CD14-positive monocyte (primary cell): ENCODE measurements around the gene TSPYL2. TPM values are rescaled to one million over a fixed set of nuclear protein-coding genes. Genes with fewer than 3 reads are reported as not detected.

ENCODE experiments used
- DNase-seq, 3 donors: peaks; one replicate each; pipeline ENCODE4 v3.0.0-alpha.2; 2011 to 2022
- H2AFZ ChIP-seq: 2 replicates; pipeline ENCODE4 v1.6.0; 2012; ENCODE audit warnings: mild to moderate bottlenecking, low read depth, low read length, inconsistent platforms; ENCODE audit not compliant: insufficient read depth, poor library complexity, severe bottlenecking
- H3K27ac ChIP-seq, 2 donors: 1 replicate in 1 of 2; 2 replicates in 1 of 2; pipeline ENCODE4 v1.5.1; 2012 to 2013; ENCODE audit warnings: low read length in 2 of 2, control low read depth in 1 of 2, inconsistent platforms in 1 of 2, low read depth in 1 of 2, mild to moderate bottlenecking in 1 of 2
- H3K27me3 ChIP-seq, 2 donors: one replicate each; pipeline versions ENCODE4 v1.6.0 to v1.6.1; 2011 to 2013; ENCODE audit warnings: low read length in 2 of 2; ENCODE audit not compliant: control insufficient read depth in 2 of 2, insufficient read depth in 2 of 2
- H3K36me3 ChIP-seq, 2 donors: replicated peaks in 1 of 2; 1 replicate in 1 of 2; 2 replicates in 1 of 2; pipeline versions ENCODE4 v1.5.1 to v1.6.1; 2012 to 2013; ENCODE audit warnings: low read length in 2 of 2, control low read depth in 1 of 2, inconsistent platforms in 1 of 2, mild to moderate bottlenecking in 1 of 2; ENCODE audit not compliant: insufficient read depth in 2 of 2, control insufficient read depth in 1 of 2
- H3K4me1 ChIP-seq, 2 donors: 1 replicate in 1 of 2; 2 replicates in 1 of 2; pipeline versions ENCODE4 v1.5.1 to v1.6.1; 2012 to 2013; ENCODE audit warnings: low read length in 2 of 2, control low read depth in 1 of 2, inconsistent platforms in 1 of 2, mild to moderate bottlenecking in 1 of 2, moderate library complexity in 1 of 2; ENCODE audit not compliant: insufficient read depth in 2 of 2, control insufficient read depth in 1 of 2
- H3K4me2 ChIP-seq: replicated peaks from 2 replicates; pipeline ENCODE3; 2012; ENCODE audit warnings: low read length, moderate library complexity, mild to moderate bottlenecking; ENCODE audit not compliant: poor library complexity, severe bottlenecking; ENCODE audit errors: extremely low read depth
- H3K4me3 ChIP-seq, 3 experiments: fragments of 200-600 bp in 1 of 3; sonication (generic) in 1 of 3; replicated peaks in 1 of 3; 1 replicate in 2 of 3; 2 replicates in 1 of 3; pipeline ENCODE4 v1.5.1; 2011 to 2013; ENCODE audit warnings: low read length in 3 of 3, mild to moderate bottlenecking in 3 of 3, control low read depth in 2 of 3, low read depth in 2 of 3, inconsistent platforms in 1 of 3, moderate library complexity in 1 of 3
- H3K79me2 ChIP-seq: 2 replicates; pipeline ENCODE4 v1.6.0; 2012; ENCODE audit warnings: mild to moderate bottlenecking, control low read depth, inconsistent platforms, low read length, moderate library complexity; ENCODE audit not compliant: insufficient read depth
- H3K9ac ChIP-seq: 2 replicates; pipeline ENCODE4 v1.6.0; 2017; ENCODE audit warnings: low read length, mild to moderate bottlenecking; ENCODE audit not compliant: insufficient read depth, poor library complexity, severe bottlenecking
- H3K9me3 ChIP-seq, 2 donors: replicated peaks in 1 of 2; 1 replicate in 1 of 2; 2 replicates in 1 of 2; pipeline versions ENCODE4 v1.5.1 to v1.6.1; 2012 to 2013; ENCODE audit warnings: low read length in 2 of 2, control low read depth in 1 of 2; ENCODE audit not compliant: control insufficient read depth in 1 of 2, insufficient read depth in 1 of 2
- H4K20me1 ChIP-seq: 2 replicates; pipeline ENCODE4 v1.6.0; 2012; ENCODE audit warnings: mild to moderate bottlenecking, low read length, control low read depth, moderate library complexity; ENCODE audit not compliant: insufficient read depth
- H3K27ac Mint-ChIP-seq, 7 donors: one replicate each; pipeline ENCODE4 v1.8.0; 2020; ENCODE audit warnings: mild to moderate bottlenecking in 7 of 7, mixed read lengths in 7 of 7, moderate library complexity in 6 of 7, inconsistent platforms in 2 of 7
- H3K27me3 Mint-ChIP-seq, 3 donors: one replicate each; pipeline ENCODE4 v1.8.0; 2021 to 2022; ENCODE audit warnings: low read depth in 3 of 3, mild to moderate bottlenecking in 3 of 3, mixed read lengths in 3 of 3, moderate library complexity in 3 of 3, inconsistent platforms in 1 of 3
- H3K36me3 Mint-ChIP-seq, 2 donors: one replicate each; pipeline ENCODE4 v1.8.0; 2020; ENCODE audit warnings: mixed read lengths in 2 of 2, inconsistent platforms in 1 of 2, mild to moderate bottlenecking in 1 of 2
- H3K4me1 Mint-ChIP-seq: one replicate; pipeline ENCODE4 v1.8.0; 2020; ENCODE audit warnings: mild to moderate bottlenecking, mixed read lengths
- H3K4me3 Mint-ChIP-seq, 2 donors: one replicate each; pipeline ENCODE4 v1.8.0; 2020; ENCODE audit warnings: mild to moderate bottlenecking in 2 of 2, mixed read lengths in 2 of 2, moderate library complexity in 1 of 2
- H3K9me3 Mint-ChIP-seq, 7 donors: one replicate each; pipeline ENCODE4 v1.8.0; 2020 to 2022; ENCODE audit warnings: mixed read lengths in 7 of 7, mild to moderate bottlenecking in 6 of 7, moderate library complexity in 6 of 7, inconsistent platforms in 2 of 7
- WGBS: methylation state at CpG from one replicate; pipeline ENCODE4 v1.1.5; 2013; ENCODE audit warnings: missing lambda C conversion rate; ENCODE audit not compliant: insufficient coverage; 5-methylcytosine and 5-hydroxymethylcytosine counted together
- intact Hi-C, 2 donors: fragments of 100-400 bp; cut with micrococcal nuclease; formaldehyde crosslinking; loops; one replicate each; pipeline versions ENCODE4 v1.15.0 to v1.15.1; 2023
- polyA plus RNA-seq, 3 donors: library from polyadenylated mRNA; depleted of rRNA in 1 of 3; unstranded in 2 of 3; stranded (reverse) in 1 of 3; fragments of 300-500 nt in 2 of 3; fragments of >200 nt in 1 of 3; fragmentation: Illumina TruSeq in 2 of 3; gene quantifications; 1 replicate in 2 of 3; 2 replicates in 1 of 3; pipeline ENCODE4 v1.2.3, GENCODE V29; 2012 to 2021
- TF ChIP-seq, protein P1 (sequence below): fragments of 200-600 bp; IDR thresholded peaks from one replicate; pipeline ENCODE4 v1.8.0; 2022; ENCODE audit warnings: antibody characterized with exemption, mild to moderate bottlenecking

The TSPYL2 gene
- polyA plus RNA-seq, 3 donors: 0.33 to 29.4 (median 0.40) TPM

DNA sequence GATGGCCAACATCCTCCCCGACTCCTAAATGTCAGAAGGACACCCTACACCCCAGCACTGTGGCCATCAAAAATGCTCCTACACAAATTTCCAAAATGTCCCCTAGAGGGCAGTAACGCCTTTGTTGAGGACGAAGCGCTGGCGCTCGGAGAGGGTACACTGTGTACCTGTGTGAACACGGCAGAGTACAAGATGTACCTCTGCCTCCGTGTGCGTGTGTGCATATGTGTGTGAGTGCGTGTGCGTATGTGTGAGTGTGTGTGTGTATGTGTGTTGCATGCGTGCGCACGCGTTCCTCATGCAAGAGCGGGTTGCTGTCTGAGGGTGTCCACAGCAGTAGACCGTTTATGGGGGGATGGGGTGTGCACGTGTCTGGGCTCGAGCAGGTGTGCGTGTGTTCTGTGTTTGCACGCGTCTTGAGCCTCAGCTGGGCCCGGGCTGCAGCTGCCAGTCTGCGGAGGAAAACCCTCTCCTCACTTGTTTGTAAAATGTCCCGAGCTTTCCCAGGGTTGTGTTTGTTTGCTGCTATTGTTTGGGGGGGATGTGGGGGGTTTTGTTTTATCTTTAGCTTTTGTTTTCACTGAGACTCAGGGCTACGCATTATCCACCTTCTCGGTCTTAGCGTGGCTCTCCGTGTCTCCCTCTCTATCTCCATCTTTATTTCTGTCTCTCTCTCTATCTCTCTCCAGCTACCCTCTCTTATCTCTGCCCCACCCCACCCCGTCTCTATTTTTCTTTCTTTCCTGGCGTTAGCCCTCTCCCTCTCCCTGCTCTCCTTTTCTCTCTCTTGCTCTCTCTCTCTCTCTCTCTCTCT lies 10.4 kb upstream of the TSPYL2 start:
- H3K79me2 ChIP-seq: no peaks in the 10 kb centered on the region
- H3K9me3 Mint-ChIP-seq: peaks cover 0 to 6% (median 0%) of the 10 kb centered on the region in 7 donors
- H3K27ac ChIP-seq: no peak overlapping the region
- peak overlapping the region; percentile 11 to 68 (median 48) for H3K4me3 ChIP-seq
- H3K4me1 ChIP-seq: peaks cover 10 to 13% of the 10 kb centered on the region in 2 donors
- peaks cover 10% of the 10 kb centered on the region for H3K4me1 Mint-ChIP-seq
- peak overlapping the region; percentile 72 for H3K4me2 ChIP-seq
- H3K9me3 ChIP-seq: no peaks in the 10 kb centered on the region
- H3K9ac ChIP-seq: no peak overlapping the region
- H3K27ac Mint-ChIP-seq: peak overlapping the region in 1 of 7 donors; percentile 47
- intact Hi-C loops: loop anchor here in 1 of 2 donors (2.0 kb wide), 1 partner anchor 21 kb away; no protein-coding TSS in a partner anchor
- no peaks in the 10 kb centered on the region for H3K36me3 Mint-ChIP-seq
- WGBS: 0% methylated on average over 20 of the region's 31 CpGs
- TF ChIP-seq, protein P1, sequence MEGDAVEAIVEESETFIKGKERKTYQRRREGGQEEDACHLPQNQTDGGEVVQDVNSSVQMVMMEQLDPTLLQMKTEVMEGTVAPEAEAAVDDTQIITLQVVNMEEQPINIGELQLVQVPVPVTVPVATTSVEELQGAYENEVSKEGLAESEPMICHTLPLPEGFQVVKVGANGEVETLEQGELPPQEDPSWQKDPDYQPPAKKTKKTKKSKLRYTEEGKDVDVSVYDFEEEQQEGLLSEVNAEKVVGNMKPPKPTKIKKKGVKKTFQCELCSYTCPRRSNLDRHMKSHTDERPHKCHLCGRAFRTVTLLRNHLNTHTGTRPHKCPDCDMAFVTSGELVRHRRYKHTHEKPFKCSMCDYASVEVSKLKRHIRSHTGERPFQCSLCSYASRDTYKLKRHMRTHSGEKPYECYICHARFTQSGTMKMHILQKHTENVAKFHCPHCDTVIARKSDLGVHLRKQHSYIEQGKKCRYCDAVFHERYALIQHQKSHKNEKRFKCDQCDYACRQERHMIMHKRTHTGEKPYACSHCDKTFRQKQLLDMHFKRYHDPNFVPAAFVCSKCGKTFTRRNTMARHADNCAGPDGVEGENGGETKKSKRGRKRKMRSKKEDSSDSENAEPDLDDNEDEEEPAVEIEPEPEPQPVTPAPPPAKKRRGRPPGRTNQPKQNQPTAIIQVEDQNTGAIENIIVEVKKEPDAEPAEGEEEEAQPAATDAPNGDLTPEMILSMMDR: peak; percentile 70
- H3K27me3 Mint-ChIP-seq: peaks cover 2 to 17% (median 3%) of the 10 kb centered on the region in 3 donors
- DNase-seq: peak; percentile 40 to 62 (median 59)
- no peaks in the 10 kb centered on the region for H3K27me3 ChIP-seq
- no peaks in the 10 kb centered on the region for H3K36me3 ChIP-seq
- H4K20me1 ChIP-seq: no peaks in the 10 kb centered on the region
- peak overlapping the region; percentile 74 to 95 for H3K4me3 Mint-ChIP-seq
- peak overlapping the region; percentile 79 for H2AFZ ChIP-seq

DNA sequence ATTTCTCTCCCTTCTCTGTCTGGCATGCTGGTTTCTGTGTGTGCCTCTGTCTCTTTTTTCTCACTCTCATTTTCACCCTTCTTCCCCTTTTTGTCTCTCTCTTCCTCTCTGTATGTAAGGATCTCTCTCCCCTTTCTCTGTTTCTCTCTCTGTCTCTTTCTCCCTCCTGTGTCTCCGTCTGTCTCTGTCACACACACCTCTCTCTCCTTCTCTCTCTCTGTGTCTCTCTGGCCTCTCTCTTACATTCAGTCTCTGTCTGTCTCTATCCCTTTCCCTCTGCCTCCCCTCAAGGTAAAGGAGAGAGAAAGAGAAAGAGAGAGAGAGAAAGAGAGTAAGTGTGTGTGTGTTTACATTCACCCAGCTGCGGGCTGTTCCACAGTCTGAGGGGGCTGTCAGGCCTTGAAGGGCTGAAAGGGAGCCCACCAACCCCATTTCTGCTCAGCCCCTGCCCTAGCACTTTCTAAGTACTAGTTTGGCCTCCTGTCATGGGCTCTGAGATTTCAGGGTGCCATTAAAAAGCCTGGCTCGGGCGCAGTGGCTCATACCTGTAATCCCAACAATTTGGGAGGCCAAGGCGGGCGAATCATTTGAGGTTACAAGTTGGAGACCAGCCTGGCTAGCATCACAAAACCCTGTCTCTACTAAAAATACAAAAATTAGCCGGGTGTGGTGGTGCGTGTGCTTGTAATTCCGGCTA lies 9.6 kb upstream of the TSPYL2 start:
- H3K4me1 Mint-ChIP-seq: peaks cover 10% of the 10 kb centered on the region
- H3K9me3 Mint-ChIP-seq: peaks cover 0 to 6% (median 0%) of the 10 kb centered on the region in 7 donors
- Histone ChIP-seq H3K27ac (no peak overlapping the region), H4K20me1 (no peaks in the 10 kb centered on the region), H3K9me3 (no peaks in the 10 kb centered on the region), H3K4me3 (peak overlapping the region in 2 of 3 experiments; percentile 48 to 68), H3K79me2 (no peaks in the 10 kb centered on the region), H2AFZ (peak overlapping the region; percentile 79), H3K9ac (no peak overlapping the region), H3K36me3 (no peaks in the 10 kb centered on the region), H3K4me2 (peak overlapping the region; percentile 72), H3K27me3 (no peaks in the 10 kb centered on the region), H3K4me1 (peaks cover 10 to 13% of the 10 kb centered on the region in 2 donors)
- no CpG with 5 or more reads among the region's 9 CpGs for WGBS
- DNase-seq: no peak
- TF ChIP-seq, protein P1: no peak
- H3K4me3 Mint-ChIP-seq: peak overlapping the region; percentile 74 to 95
- peak overlapping the region in 5 of 7 donors; percentile 13 to 61 (median 48) for H3K27ac Mint-ChIP-seq
- peaks cover 2 to 13% (median 3%) of the 10 kb centered on the region in 3 donors for H3K27me3 Mint-ChIP-seq
- intact Hi-C loops: loop anchor here in 1 of 2 donors (2.0 kb wide), 1 partner anchor 20 kb away; no protein-coding TSS in a partner anchor
- H3K36me3 Mint-ChIP-seq: no peaks in the 10 kb centered on the region
